OCI-LY3 (cell line): ENCODE results near the gene CEMIP.

Source experiments
- H2AFZ ChIP-seq: fragments of 200-600, 300-600 bp; shearing (Covaris generic); 2 replicates; pipeline ENCODE4 v1.6.0; 2014; ENCODE audit warnings: antibody characterized with exemption, low read depth, low read length
- H3K27ac ChIP-seq: fragments of 200-600, 300-600 bp; sonication (generic); 2 replicates; pipeline ENCODE4 v1.5.1; 2014; ENCODE audit warnings: mild to moderate bottlenecking, low read length, moderate library complexity, mixed read lengths
- H3K27me3 ChIP-seq: fragments of 200-600, 300-600 bp; sonication (generic); 2 replicates; pipeline ENCODE4 v1.6.1; 2014; ENCODE audit warnings: low read depth, low read length, mixed read lengths
- H3K36me3 ChIP-seq: fragments of 200-600, 300-600 bp; sonication (generic); replicated peaks from 2 replicates; pipeline ENCODE3; 2014; ENCODE audit warnings: low read depth, low read length, mixed read lengths
- H3K4me1 ChIP-seq: fragments of 300-600, 200-600 bp; sonication (generic); 2 replicates; pipeline ENCODE4 v1.6.1; 2014; ENCODE audit warnings: low read length, mixed read lengths
- H3K4me2 ChIP-seq: fragments of 200-600, 300-600 bp; sonication (generic); 2 replicates; pipeline ENCODE4 v1.6.1; 2014; ENCODE audit warnings: low read length, mixed read lengths
- H3K4me3 ChIP-seq: fragments of 300-600, 200-600 bp; sonication (generic); 2 replicates; pipeline ENCODE4 v1.5.1; 2014; ENCODE audit warnings: antibody characterized with exemption, mild to moderate bottlenecking, low read length, moderate library complexity
- H3K79me2 ChIP-seq: fragments of 300-600, 200-600 bp; shearing (Covaris generic); 2 replicates; pipeline ENCODE4 v1.6.1; 2014; ENCODE audit warnings: mild to moderate bottlenecking, low read length, mixed read lengths
- H3K9ac ChIP-seq: fragments of 300-600, 200-600 bp; shearing (Covaris generic); 2 replicates; pipeline ENCODE4 v1.6.0; 2014; ENCODE audit warnings: mild to moderate bottlenecking, low read length, moderate library complexity
- H3K9me3 ChIP-seq: fragments of 200-600, 300-600 bp; shearing (Covaris generic); 2 replicates; pipeline ENCODE4 v1.6.1; 2014; ENCODE audit warnings: low read length, mixed read lengths; ENCODE audit not compliant: insufficient read depth
- H4K20me1 ChIP-seq: fragments of 200-600, 300-600 bp; sonication (generic); 2 replicates; pipeline ENCODE4 v1.6.1; 2016; ENCODE audit warnings: low read length, mixed read lengths; ENCODE audit not compliant: insufficient read depth
- EZH2phosphoT487 ChIP-seq: fragments of 200-600 bp; shearing (Covaris generic); IDR thresholded peaks from 2 replicates; pipeline ENCODE4 v1.6.1; 2018; ENCODE audit warnings: antibody characterized with exemption, mixed run types, low read depth
- TF ChIP-seq, protein P1 (sequence below): fragments of 200-600, 300-600 bp; sonication (generic); IDR thresholded peaks from 2 replicates; pipeline ENCODE4 v1.5.1; 2014; ENCODE audit warnings: antibody characterized with exemption, low read length, low read depth

Gene CEMIP

DNA sequence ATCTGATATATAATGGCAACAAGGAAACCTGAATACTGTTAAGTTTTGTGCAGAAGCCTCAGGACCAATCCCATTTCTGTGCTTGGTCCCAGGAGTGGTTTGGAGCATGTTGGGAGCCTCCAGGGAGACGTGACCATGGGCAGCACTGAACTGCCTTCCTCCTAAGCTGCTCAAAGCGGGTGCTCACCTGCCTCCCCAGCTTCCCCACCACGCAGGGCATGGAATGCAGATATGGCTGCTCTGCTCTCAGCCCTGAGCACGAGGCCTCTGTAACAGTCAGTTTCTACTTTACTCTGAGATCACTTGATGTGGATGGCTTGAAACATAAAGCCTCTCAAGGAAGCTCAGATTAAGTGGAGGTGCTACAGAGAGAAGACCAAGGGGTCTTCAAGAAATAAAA lies 161.2 kb downstream of the CEMIP start:
- Histone ChIP-seq H3K79me2 (no peaks in the 10 kb centered on the region), H3K9me3 (no peaks in the 10 kb centered on the region), H3K36me3 (peaks cover 18% of the 10 kb centered on the region), H3K4me1 (peaks cover under 1% of the 10 kb centered on the region; the same call in 1 of the 2 replicates), H3K4me3 (no peak overlapping the region), H3K27me3 (no peaks in the 10 kb centered on the region), H3K27ac (no peak overlapping the region), H3K4me2 (no peak overlapping the region), H3K9ac (no peak overlapping the region), H2AFZ (no peak overlapping the region), H4K20me1 (peaks cover 7% of the 10 kb centered on the region; the same call in 1 of the 2 replicates)
- no peak for TF ChIP-seq EZH2phosphoT487
- TF ChIP-seq, protein P1, sequence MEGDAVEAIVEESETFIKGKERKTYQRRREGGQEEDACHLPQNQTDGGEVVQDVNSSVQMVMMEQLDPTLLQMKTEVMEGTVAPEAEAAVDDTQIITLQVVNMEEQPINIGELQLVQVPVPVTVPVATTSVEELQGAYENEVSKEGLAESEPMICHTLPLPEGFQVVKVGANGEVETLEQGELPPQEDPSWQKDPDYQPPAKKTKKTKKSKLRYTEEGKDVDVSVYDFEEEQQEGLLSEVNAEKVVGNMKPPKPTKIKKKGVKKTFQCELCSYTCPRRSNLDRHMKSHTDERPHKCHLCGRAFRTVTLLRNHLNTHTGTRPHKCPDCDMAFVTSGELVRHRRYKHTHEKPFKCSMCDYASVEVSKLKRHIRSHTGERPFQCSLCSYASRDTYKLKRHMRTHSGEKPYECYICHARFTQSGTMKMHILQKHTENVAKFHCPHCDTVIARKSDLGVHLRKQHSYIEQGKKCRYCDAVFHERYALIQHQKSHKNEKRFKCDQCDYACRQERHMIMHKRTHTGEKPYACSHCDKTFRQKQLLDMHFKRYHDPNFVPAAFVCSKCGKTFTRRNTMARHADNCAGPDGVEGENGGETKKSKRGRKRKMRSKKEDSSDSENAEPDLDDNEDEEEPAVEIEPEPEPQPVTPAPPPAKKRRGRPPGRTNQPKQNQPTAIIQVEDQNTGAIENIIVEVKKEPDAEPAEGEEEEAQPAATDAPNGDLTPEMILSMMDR: no peak

DNA sequence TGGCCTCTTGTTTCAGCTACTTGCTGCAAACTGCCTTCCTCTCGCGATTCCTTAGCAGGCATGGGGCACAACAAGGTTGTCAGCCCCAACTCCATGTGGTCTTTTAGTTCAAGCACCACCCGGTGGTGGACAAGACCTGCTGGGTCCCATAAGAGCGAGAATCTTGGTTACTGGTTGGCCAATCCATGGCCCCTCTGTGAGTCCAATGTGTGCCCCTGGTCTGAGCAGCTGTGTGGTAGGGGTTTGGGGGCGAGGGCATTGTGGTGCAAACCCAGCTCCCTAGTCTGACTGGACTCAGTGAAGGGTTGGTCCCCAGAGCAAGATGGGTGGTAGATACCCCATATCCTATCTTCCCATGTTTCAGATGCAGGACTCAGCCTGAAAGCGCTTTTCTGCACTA lies 161.7 kb downstream of the CEMIP start:
- no peaks in the 10 kb centered on the region for H3K9me3 ChIP-seq
- no peak overlapping the region for H3K4me3 ChIP-seq
- no peaks in the 10 kb centered on the region for H3K27me3 ChIP-seq
- H2AFZ ChIP-seq: no peak overlapping the region
- peaks cover 12% of the 10 kb centered on the region; the same call in 1 of the 2 replicates for H4K20me1 ChIP-seq
- no peaks in the 10 kb centered on the region for H3K79me2 ChIP-seq
- H3K36me3 ChIP-seq: peaks cover 22% of the 10 kb centered on the region
- no peak overlapping the region for H3K27ac ChIP-seq
- TF ChIP-seq EZH2phosphoT487: no peak
- TF ChIP-seq, protein P1: no peak
- no peak overlapping the region for H3K4me2 ChIP-seq
- H3K4me1 ChIP-seq: peaks cover 5% of the 10 kb centered on the region
- no peak overlapping the region for H3K9ac ChIP-seq

DNA sequence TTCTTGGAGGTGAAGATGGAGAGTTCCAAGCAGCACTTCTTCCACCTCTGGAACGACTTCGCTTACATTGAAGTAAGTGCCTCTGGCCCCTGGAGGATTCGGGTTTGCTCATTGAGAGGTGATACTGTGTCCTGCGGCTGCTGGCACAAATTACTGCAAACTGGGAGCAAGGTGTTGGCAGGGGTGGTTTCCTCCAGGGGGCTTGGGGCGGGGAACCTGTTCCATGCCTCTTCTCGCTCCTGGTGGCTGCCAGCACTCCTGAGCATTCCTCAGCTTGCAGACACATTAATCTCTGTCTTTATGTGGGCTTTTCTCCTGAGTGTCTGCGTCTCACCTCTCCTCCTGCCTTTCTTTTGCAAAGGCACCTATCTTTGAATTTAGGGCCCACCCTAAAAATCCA lies 163.1 kb downstream of the CEMIP start:
- H3K4me2 ChIP-seq: no peak overlapping the region
- H3K9ac ChIP-seq: no peak overlapping the region
- H3K9me3 ChIP-seq: no peaks in the 10 kb centered on the region
- no peak overlapping the region for H2AFZ ChIP-seq
- H3K36me3 ChIP-seq: peaks cover 30% of the 10 kb centered on the region
- no peaks in the 10 kb centered on the region for H3K79me2 ChIP-seq
- TF ChIP-seq, protein P1: no peak
- no peak for TF ChIP-seq EZH2phosphoT487
- H4K20me1 ChIP-seq: peaks cover 12% of the 10 kb centered on the region; the same call in 1 of the 2 replicates
- H3K27ac ChIP-seq: no peak overlapping the region
- no peak overlapping the region for H3K4me3 ChIP-seq
- H3K27me3 ChIP-seq: no peaks in the 10 kb centered on the region
- H3K4me1 ChIP-seq: peaks cover 8% of the 10 kb centered on the region

DNA sequence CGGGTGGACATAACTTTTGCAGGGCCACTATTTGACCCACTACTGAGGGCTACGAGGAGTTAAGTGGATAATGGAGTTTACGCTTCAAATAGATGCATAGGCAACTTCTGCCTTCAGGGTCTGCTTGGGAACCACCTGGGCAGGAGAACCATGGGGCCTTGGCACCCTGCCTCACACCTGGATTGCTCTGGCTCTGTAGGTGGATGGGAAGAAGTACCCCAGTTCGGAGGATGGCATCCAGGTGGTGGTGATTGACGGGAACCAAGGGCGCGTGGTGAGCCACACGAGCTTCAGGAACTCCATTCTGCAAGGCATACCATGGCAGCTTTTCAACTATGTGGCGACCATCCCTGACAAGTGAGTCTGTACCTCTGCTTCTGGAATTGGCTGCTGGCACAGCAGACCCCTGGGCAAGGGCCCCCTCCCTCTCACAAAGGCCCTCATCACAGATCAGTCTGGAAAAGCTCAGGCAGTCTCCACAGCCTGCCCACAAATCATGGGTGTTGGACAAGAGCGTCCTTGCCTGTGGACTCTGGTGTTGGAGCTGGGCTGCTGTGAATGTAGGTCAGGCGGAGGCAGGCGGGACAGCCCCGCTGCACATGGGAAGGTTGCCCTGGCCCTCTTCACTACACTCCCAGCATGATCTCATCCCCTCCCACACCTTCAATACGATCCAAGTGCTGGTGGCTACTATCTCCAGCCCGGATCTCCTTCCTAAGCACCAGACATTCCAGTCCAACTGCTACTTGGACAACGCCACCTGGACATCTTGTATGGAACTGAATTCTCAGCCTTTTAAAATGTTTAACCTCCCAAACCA lies 163.8 kb downstream of the CEMIP start:
- H3K9me3 ChIP-seq: no peaks in the 10 kb centered on the region
- peaks cover 8% of the 10 kb centered on the region for H3K4me1 ChIP-seq
- H3K9ac ChIP-seq: no peak overlapping the region
- H3K27me3 ChIP-seq: no peaks in the 10 kb centered on the region
- no peak overlapping the region for H3K27ac ChIP-seq
- H3K4me3 ChIP-seq: no peak overlapping the region
- H3K4me2 ChIP-seq: no peak overlapping the region
- H3K36me3 ChIP-seq: peaks cover 36% of the 10 kb centered on the region
- H3K79me2 ChIP-seq: no peaks in the 10 kb centered on the region
- H2AFZ ChIP-seq: no peak overlapping the region
- peaks cover 12% of the 10 kb centered on the region; the same call in 1 of the 2 replicates for H4K20me1 ChIP-seq
- TF ChIP-seq, protein P1: no peak
- TF ChIP-seq EZH2phosphoT487: no peak
